AG04449 (cell line): ENCODE results near the gene DHX16.
A peak's percentile ranks its signal among the peaks of the same experiment; 100 is the strongest.

Experiments used
- CTCF ChIA-PET: fragments of 350-600 bp; formaldehyde crosslinking; extraction: SDS; loops from one replicate; lab custom pipeline; 2021; ENCODE audit warnings: antibody characterized with exemption; lab: Yijun Ruan, JAX
- POLR2A ChIA-PET: fragments of 400-600, 350-600 bp; formaldehyde crosslinking; extraction: SDS; loops from one replicate; lab custom pipeline; 2020; ENCODE audit warnings: antibody characterized with exemption, inconsistent platforms; lab: Yijun Ruan, JAX
- DNase-seq: peaks from one replicate; pipeline ENCODE4 v3.0.0-alpha.2; 2010; ENCODE audit warnings: low read depth, low spot score
- H3K4me3 ChIP-seq: 2 replicates; pipeline ENCODE4 v1.5.1; 2011; ENCODE audit warnings: low read depth, mild to moderate bottlenecking, control low read depth, low read length
- TF ChIP-seq, protein P1 (sequence below): IDR thresholded peaks from one replicate; pipeline ENCODE4 v1.5.1; 2011; ENCODE audit warnings: mild to moderate bottlenecking, moderate library complexity, low read length, control low read depth, inconsistent platforms; ENCODE audit not compliant: insufficient read depth; ENCODE audit errors: missing control alignments

Gene DHX16

DNA sequence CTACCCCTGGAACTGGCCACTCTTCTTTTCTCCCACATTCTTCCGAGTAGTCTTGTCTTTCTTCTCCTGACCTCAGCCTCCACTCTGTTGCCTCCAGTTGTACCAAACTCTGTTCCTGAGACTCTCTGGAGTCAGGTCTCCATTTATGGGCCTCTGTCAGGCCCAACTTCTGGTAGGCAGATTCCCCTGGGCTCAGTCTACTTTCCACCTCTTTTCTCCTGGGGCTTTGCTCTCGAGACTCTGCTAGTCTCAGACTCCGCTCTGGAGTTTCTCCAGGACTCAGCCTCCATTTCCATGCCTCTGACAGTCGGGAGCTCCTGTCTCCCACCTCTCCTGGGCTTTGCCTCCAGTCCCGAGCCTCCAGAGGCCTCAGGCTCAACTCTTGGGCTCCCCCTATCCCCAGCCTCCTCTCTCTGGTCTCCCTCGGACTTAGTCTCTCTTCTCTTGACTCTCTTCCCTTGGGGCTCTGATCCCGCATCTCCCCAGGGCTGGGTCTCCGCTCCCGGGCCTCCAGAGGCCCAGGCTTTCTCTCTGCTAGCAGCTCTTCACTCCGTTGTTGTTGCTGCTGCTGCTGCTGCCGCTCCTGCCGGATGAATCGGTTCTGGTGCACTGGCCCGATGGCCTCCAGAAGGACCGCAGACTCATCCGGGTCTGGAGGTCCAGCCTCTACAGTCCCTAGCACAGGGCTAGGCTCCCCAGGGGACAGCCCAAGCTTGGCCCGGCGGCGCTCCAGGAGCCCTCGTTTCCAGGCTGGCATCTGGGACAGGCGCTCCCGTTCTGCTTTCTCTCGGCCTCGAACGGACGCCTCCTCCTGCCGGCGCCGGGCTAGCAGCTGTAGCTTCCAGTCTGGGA lies 12.6 kb upstream of the DHX16 start:
- TF ChIP-seq, protein P1, sequence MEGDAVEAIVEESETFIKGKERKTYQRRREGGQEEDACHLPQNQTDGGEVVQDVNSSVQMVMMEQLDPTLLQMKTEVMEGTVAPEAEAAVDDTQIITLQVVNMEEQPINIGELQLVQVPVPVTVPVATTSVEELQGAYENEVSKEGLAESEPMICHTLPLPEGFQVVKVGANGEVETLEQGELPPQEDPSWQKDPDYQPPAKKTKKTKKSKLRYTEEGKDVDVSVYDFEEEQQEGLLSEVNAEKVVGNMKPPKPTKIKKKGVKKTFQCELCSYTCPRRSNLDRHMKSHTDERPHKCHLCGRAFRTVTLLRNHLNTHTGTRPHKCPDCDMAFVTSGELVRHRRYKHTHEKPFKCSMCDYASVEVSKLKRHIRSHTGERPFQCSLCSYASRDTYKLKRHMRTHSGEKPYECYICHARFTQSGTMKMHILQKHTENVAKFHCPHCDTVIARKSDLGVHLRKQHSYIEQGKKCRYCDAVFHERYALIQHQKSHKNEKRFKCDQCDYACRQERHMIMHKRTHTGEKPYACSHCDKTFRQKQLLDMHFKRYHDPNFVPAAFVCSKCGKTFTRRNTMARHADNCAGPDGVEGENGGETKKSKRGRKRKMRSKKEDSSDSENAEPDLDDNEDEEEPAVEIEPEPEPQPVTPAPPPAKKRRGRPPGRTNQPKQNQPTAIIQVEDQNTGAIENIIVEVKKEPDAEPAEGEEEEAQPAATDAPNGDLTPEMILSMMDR: peak; percentile 26
- CTCF ChIA-PET: interaction anchor here (0.8 to 17.5 kb wide), 8 partner anchors 9 to 401 kb away, joined by 3 to 504 read pairs (median 4); partner anchors contain the start of genes DHX16, MDC1 and TUBB
- DNase-seq: no peak
- peak overlapping the region; percentile 89 for H3K4me3 ChIP-seq
- POLR2A ChIA-PET: interaction anchor here (1.2 to 2.5 kb wide), 3 partner anchors 12 to 37 kb away, joined by 4 to 15 read pairs (median 5); partner anchors contain the start of genes DHX16 and MDC1

DNA sequence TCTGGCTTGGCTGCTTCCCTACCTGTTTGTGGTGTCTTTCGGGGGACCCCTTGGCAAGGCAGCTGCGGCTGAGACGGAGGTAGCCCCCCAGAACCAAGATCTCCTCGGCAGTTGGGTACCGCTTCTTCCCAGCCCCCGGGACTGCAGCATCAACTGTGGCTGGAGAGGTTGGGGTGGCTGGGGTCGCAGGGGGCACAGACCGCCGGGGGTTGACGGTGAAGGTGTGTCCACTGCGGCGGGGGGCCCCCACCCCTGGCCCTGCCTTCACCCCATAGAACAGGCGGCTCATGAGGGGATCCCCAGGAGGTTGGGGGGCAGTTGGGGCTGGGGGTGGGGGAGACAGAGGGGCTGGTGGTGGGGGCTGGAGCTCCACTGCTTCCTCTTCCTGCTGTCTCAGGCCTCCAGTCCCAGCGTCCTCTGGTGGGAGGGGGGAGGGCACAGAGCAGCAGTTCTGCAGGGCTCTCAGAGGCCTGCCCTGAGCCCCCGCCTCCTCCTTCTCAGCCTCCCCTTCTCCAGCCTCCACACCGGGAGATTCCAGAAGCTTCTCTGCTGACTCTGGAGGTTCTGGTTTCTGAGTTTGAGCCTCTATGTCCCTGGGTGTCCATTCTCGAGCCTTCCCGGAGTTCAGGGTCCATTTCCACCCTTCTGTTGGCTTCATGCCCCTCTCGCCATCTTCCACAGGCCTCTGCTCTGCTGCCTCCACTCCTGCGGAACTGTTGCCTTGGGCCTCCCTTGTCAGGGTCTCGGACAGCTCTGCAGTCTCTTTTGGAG lies 11.8 kb upstream of the DHX16 start:
- TF ChIP-seq, protein P1: no peak
- no peak for DNase-seq
- CTCF ChIA-PET: interaction anchor here (1.0 to 17.5 kb wide), 7 partner anchors 8 to 401 kb away, joined by 3 to 504 read pairs (median 4); partner anchors contain the start of genes DHX16, MDC1 and TUBB
- POLR2A ChIA-PET: interaction anchor here (1.0 to 2.5 kb wide), 4 partner anchors 12 to 37 kb away, joined by 3 to 15 read pairs (median 4); partner anchors contain the start of genes DHX16 and MDC1
- H3K4me3 ChIP-seq: peak overlapping the region; percentile 89

DNA sequence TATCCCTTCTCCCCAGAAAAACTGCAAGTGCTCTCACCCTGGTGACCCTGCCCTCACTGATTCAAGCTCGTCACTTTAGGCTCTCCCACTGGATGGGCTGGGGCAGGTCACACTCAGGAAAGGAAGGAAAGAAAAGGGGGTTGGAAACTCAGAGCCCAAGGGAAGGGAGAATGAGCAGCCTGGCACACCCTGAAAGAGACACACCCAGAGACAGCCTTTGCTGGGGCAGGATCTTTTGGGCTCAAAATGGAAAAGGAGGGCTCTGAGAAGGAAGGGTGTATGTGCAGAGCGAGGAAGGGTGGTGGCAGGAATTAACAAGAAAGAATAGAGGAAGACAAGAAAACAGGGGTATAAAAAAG lies 11.2 kb upstream of the DHX16 start:
- peak overlapping the region; percentile 89 for H3K4me3 ChIP-seq
- TF ChIP-seq, protein P1: no peak
- DNase-seq: no peak
- ChIA-PET POLR2A (interaction anchor here (1.0 to 2.5 kb wide), 4 partner anchors 11 to 38 kb away, joined by 3 to 15 read pairs (median 4); partner anchors contain the start of genes DHX16 and MDC1), CTCF (interaction anchor here (1.4 to 17.5 kb wide), 3 partner anchors 7 to 231 kb away, joined by 3 to 504 read pairs (median 4); partner anchors contain the start of genes MDC1 and TUBB)

DNA sequence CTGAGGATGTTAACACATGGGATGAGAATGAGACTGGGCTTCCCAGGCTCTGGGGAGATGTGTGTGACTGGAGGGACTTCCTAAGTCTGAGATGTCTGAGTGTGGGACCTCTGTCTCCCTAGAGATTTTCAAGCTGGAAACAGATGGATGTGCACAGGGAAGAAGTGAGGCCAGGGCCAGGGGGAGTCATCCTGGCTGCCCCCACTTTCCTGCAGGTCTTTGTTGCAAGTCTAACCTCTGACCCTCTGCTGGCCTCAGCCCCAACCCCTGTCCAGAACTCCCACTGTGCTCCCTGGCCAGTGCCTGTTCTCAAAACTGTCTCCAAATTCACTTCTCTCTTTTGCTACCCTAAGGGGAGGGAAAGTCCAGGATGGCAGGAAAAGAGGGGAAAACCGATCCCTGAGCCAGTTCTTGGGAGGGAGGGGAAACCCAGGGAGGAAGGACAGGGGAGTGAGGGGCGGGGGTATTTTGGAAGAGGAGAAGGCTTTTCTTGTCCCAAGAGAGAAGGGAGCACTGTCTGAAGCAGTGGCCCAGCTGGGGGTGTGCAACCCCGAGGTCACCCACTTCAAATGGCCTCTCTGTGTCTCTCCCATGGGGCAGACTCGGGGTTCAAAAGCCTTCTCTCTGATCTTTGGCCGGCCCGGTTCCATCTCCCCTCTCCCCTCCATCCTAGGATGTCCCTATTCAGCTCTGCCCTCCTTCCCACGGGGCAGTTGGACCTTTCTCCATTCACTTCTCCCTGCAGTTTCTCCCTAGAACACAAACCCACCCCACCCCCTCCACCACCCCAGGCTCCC lies 10.6 kb upstream of the DHX16 start:
- no peak for DNase-seq
- CTCF ChIA-PET: interaction anchor here (1.6 to 17.5 kb wide), 3 partner anchors 11 to 43 kb away, joined by 4 to 504 read pairs (median 22); partner anchors contain the start of genes DHX16, MDC1 and TUBB
- peak overlapping the region; percentile 89 for H3K4me3 ChIP-seq
- TF ChIP-seq, protein P1: no peak
- POLR2A ChIA-PET: interaction anchor here (1.0 to 2.6 kb wide), 6 partner anchors 11 to 59 kb away, joined by 3 to 12 read pairs (median 4); partner anchors contain the start of genes DHX16, FLOT1 and MDC1
